GM19328 (cell line): ENCODE data around the gene GLTPD2.

Experiments used
- ATAC-seq: cut with Tn5 transposase; IDR thresholded peaks from one replicate; pipeline ENCODE4 v1.9.1; 2021; ENCODE audit warnings: mild to moderate bottlenecking, moderate library complexity; ENCODE audit not compliant: unreplicated experiment

GLTPD2 gene

DNA sequence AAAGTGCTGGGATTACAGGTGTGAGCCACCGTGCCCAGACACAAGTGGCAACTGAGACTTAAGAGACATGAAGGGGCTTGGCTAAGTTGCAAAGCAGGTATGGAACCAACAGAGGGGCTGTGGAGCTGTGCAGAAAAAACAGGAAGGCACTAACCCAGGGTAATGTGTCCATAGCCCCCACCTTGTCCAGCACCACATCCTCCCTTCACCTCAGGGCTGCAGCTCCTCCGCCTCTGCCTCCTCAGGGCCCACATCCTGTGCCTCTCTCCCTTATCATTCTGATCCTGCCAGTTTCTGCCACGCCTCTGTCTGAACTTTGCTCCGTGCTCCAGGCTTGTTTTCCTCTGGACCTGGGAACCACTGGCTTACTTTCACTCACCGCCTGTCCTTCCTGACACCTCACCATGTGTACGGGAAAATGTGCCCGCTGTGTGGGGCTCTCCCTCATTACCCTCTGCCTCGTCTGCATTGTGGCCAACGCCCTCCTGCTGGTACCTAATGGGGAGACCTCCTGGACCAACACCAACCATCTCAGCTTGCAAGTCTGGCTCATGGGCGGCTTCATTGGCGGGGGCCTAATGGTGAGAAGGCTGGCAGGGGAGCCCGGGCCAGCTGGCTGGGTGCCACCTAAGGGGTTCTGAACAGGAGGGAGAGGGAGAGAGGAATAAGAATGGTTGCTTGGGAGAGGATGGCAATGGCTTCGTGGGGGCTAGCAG, 17.1 kb upstream of the GLTPD2 start, which contains the start of gene TM4SF5:
Gene TM4SF5, plus strand, starts transcription at position 368 of the 716 bp plus-strand sequence. Its CDS starts 37 bp downstream, at position 405.
- ATAC-seq, result no peak

DNA sequence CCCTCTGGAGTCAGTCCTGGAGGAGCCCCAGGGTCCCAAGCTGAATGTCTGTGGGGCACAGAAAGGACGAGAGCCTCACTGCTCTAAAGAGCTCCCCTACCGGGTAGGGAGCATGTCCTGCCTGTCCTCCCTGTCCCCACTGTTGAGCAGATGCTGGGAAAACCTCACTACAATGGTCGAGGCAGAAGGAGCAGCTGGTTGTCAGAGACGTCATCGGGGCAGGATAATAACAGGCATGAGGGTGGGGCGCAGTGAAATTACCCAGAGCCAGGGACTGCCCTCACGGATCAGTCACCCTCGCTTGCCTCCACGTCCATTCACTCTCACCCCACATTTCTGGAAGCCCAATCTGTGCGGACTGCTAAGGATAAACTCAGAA, 16.5 kb upstream of the GLTPD2 start:
- no peak for ATAC-seq

DNA sequence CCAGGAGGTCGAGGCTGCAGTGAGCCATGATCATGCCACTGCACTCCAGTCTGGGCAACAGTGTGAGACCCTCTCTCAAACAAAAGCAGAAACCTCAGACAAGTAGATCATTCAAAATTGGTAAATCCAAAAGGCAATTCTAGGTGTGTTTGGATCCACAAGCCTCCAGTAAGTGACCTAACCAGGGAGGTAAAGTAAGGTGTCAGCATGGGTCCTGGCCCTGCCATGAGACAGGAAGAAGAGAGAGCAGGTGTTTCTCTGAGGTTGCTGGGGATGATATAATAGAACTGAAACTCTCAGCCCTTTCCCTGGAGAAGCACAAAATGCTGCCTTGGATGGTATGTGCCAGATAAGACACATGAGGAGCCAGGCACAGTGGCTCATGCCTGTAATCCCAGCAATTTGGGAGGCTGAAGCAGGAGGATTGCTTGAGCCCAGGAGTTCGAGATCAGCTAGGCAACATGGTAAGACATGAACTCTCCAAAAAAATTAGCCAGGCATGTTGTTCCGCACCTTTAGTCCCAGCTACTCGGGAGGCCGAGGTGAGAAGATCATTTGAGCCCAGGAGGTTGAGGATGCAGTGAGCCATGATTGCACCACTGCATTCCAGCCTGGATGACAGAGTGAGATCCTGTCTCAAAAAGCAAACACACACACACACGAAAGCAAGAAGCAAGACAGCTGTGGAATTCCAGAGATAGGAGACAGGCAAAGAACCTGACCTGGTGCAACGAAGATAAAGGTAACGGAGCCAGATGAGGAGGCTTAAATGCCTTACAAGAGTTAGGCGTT, 10.6 kb upstream of the GLTPD2 start:
- ATAC-seq, result no peak

DNA sequence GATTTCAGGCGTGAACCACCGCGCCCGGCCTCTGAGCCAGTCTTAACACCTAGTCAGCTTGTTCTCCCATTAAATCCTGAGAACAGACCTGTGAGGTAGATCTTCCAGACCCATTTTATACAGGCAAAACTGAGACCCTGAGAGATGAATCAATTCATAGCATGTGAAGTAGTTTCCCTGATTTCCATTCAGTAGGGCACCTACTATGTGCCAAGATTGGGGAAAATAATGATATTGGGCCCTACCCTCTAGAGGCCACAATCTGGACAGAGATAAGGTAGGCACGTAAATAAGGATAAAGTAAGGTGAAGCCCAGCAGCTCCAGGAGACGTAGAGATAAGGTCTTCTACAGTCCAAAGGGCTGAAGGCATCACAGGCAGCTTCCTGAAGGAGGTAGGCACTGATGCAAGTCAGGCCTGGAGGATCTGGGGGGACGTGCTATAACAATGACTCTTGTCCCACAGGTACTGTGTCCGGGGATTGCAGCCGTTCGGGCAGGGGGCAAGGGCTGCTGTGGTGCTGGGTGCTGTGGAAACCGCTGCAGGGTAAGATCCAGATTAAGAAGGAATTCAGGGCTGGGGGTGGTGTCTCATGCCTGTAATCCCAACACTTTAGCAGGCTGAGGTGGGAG, 8.3 kb upstream of the GLTPD2 start:
- ATAC-seq, result no peak

DNA sequence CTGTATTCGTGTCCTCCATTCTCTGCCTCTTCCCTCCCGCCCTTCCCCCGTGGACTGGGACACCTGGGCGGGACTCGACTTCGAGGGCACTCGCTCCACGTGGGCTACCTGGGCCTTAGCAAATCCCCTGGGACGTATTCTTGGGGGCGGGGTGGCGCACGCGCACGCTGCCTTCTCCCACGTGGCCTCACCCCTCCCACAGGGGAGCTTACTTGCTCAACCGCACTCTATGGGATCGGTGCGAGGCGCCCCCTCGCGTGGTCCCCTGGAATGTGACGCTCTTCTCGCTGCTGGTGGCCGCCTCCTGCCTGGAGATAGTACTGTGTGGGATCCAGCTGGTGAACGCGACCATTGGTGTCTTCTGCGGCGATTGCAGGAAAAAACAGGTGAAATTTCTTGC, 6.1 kb upstream of the GLTPD2 start:
- ATAC-seq, result no peak

DNA sequence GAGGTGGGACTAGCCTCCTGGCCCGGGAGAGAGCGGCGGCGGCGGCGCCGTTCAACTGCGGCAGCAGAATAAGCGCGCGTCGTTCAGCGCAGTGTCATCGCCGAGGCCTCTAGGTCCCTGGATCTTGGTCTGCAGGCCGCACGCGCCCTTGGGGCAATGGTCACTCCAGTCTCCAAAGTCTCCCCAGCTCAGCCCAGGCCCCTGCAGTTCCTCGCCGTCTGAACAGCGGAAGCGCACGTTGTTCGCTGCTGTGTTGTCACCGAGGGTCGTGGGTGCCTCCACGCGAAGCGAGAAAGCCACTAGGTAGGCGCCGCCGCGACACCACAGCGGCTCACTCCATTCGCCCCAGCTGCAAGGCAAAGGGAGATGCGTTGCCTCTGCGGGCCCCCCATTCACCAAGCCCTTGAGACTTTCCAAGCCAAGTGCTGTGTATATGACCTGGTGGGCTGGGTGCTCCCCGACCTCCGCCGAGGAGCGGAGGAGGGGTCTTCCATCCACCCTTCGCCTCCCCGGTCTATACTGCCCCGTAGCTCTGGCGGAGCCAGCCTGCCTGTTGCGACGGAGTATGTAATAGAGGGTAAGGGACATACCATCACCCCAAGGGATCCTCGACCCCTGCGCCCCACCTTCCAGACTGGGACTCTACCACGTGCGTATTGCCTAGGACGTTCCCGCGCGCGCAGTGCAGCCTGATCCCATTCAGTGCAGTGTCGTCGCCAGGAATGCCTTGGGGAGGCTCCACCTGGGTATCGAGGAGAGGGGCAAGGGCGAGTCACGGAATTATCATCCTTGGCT, 3.3 kb upstream of the GLTPD2 start:
- ATAC-seq, result no peak

DNA sequence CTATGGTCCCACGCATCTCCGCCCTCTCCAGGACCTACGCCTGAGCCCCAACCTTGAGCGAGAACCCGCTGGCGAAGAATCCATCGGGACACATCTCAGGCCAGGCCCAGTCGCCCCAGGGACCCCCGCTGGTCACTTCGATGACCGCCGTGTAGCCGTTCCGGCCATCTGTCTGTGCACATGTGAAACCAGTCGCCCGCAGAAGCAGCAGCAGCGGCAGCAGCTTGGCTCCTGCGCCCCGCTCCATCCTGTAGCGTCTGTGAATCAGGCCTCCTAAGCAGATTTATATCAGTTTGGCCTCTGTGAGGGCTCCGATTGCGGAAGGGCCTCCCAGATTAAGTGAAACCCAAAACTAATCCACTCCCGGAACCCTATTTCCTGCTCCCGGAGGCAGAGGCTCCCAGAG, 2.7 kb upstream of the GLTPD2 start, which contains the start of gene VMO1:
Gene VMO1, minus strand, starts transcription at position 259 of the 406 bp plus-strand sequence. Its CDS starts 12 bp downstream, at position 247.
- ATAC-seq, result no peak

DNA sequence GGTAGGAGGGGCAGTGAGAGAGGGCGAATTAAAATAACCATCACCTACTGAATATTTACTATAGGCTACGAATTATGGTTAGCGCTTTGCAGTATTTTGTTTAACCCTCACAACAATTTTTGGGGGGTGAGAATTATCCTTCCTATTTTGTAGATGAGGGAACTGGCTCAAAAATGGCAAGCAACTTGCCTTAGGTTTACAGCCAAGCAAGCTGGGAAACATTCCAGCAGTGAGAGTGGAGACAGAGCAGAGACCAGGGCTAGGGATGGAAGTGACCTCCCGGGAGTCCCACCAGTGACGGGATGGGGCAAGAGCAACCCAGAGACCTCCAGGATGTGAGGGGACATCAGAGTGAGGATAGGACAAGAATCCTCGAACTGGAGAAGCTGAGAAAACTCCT, 2.2 kb upstream of the GLTPD2 start:
- ATAC-seq, result no peak

DNA sequence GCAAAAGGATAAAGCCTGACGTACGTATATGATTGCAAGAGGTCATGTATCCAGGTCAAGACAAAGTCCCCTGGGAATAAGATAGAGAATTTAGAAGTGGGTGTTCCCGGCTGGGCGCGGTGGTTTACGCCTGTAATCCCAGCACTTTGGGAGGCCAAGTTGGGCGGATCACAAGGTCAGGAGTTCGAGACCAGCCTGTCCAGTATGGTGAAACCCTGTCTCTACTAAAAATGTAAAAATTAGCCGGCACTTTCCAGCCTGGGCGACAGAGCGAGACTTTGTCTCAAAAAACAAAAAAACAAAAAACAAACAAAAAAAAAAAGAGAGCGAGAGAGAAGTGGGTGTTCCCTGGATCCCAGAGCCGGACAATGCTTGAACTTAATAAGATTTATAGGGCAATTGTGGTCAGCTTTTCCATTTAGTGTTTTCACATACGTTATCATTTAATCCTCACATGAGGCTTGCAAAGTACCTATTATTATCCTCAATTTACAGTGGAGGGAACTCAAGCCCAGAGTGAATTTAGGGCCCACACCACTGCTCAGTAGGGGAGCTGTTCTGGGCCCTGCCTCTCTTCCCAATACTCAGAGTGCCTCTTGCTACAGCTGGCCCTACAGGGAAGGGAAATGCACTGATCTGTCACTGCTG, 481 bp upstream of the GLTPD2 start:
- no peak for ATAC-seq

DNA sequence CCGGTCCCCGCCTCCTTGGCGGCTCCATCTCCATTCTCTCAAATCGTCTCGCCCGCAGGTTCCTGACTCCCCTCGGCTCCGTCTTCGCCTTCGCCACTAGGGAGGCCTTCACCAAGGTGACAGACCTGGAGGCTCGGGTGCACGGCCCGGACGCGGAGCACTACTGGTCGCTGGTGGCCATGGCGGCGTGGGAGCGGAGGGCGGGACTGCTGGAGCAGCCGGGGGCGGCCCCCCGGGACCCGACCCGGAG, 862 bp downstream of the GLTPD2 start:
- ATAC-seq, result no peak

DNA sequence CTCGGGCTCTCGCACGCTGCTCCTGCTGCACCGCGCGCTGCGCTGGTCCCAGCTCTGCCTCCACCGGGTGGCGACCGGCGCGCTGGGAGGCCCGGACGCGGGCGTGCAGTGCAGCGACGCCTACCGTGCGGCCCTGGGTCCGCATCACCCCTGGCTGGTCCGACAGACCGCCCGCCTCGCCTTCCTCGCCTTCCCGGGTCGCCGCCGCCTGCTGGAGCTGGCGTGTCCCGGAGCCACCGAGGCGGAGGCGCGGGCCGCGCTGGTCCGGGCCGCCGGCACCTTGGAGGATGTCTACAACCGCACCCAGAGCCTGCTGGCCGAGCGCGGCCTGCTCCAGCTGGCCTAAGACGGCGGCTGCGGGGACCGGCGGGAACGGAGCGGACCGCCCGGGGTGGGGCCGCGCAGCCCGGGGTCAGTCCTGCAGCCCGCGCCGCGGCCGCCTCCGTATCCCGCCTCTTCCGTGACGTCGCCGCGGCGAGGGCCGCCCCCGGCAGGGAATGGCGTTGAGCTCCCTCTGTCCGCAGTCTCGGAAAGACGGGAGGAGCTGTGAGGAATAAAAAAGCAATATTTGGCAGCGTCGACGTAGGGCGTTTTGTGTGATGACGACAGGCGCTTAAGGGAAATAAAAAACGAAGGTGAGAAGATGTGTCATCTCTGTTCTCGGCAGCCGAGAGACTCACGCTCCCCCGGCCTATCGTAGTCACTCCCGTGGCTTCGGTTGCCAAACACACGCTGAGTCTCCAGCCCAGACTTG, 1.4 kb downstream of the GLTPD2 start:
- ATAC-seq, result peak; percentile 83

DNA sequence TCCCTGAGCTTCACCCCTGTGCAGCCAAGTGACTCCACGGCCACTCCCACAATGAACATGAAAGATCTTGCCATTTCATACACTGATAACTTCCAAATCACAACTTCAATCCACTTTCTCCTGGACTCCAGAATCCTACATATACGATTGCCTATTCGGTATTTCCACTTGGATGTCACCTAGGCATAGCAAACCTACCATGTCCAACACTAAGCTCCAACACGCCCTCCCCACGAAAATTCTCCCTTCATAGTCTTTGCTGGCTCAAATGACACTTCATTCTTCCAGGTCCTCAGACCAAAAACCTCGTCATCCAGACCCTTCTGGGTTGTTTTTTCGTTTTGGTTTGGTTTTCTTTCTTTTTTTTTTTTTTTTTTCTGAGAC, 1.9 kb downstream of the GLTPD2 start:
- ATAC-seq, result no peak

DNA sequence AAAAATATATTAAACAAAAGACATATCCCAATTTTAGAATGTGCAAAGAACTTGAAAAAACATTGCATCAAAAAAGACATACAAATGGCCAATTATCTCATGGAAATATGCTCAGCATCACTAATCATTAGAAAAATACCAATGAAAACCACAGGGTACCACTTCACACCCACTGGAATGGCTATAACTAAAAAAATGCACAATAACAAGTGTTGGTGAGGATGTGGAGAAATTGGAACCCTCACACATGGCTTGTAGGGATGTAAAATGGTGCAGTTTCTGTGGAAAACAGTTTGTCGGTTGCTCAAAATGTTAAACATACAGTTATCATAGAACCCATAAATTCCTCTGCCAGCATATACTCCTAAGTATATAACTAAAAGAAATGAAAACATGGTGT, 6.4 kb downstream of the GLTPD2 start:
- no peak for ATAC-seq

DNA sequence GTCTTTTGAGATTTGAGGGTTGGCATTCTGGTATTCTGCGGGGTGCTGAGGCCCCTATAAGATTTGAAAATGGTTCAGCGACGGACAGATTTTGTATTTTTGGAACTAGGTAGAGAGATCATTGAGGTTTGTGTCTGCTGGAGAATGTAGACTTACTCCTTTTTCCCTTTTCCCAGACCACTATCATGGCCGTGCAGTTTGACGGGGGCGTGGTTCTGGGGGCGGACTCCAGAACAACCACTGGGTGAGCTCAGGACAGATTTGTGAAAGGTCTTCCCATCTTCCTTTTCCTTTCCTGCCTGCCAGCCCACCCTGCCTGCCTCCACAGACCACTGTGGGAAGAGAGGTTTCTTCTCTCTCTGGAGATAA, 7.8 kb downstream of the GLTPD2 start:
- ATAC-seq, result no peak

DNA sequence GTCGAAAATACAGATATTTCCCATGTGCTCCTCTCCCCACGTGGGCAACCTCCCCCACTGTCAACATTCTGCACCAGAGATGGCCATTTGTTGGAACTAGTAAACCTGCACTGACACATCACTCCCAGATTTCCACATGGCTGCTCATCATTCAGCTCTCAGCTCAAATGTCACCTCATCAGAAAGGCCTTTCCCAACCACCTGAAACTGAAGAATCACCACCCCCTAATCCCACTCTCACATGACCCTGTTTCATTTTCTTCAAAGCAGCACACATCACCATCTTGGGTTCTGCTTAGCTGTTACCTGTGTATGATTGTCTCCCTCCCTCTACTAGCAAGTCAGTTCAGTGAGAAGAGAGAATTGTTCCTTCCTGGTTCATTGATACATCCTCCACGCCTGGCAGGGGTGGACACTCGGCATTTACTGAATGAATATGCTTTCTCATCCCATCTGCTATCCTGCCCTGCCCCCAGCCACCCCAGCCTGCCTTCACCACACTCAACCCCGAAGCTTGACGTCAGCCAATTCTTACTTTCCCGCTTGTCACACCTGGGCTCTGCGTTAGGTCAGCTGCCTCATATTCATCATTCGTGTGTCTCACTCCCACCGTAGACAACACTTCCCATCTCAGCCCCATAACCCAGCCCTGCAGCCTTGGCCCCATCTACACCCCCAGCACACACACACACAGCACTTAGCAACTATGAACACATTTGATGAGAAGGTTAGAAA, 11.9 kb downstream of the GLTPD2 start:
- no peak for ATAC-seq

DNA sequence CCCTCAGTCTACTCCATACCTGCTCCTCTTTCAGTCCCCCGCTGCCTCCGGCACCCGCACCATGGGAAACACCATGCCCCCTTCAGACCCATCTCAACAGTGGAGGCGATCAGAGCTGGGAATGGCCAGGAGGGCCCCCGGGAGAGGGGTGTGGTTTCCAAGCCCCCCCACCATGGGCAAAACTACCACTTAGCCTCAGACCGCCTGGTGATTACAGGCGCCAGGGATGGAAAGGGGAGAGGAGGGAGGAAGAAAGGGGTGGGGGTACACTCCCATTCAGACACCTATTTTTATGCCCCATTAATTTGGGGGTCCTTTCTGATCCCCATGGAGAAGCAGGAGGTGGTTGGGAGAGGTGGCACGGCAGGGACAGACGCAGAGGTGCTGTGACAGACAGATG, 13.5 kb downstream of the GLTPD2 start, which contains the start of gene C17orf114:
Gene C17orf114, minus strand, starts transcription at position 101 of the 400 bp plus-strand sequence.
- no peak for ATAC-seq

DNA sequence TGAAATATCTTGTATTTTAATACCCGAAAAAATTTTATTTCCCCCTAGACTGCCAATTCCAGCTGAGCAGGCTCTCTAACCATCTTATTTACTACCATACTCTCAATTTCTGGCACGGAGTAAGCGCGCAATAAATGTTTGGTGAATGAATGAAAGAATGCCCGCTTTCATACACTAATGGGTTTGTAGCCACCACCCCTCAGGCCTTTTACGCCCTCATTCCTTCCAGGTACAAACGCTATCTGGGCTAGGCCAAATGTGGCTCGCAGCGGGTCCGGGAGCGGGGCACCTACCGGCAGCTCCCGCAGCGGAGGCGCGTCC, 17.7 kb downstream of the GLTPD2 start:
- no peak for ATAC-seq

DNA sequence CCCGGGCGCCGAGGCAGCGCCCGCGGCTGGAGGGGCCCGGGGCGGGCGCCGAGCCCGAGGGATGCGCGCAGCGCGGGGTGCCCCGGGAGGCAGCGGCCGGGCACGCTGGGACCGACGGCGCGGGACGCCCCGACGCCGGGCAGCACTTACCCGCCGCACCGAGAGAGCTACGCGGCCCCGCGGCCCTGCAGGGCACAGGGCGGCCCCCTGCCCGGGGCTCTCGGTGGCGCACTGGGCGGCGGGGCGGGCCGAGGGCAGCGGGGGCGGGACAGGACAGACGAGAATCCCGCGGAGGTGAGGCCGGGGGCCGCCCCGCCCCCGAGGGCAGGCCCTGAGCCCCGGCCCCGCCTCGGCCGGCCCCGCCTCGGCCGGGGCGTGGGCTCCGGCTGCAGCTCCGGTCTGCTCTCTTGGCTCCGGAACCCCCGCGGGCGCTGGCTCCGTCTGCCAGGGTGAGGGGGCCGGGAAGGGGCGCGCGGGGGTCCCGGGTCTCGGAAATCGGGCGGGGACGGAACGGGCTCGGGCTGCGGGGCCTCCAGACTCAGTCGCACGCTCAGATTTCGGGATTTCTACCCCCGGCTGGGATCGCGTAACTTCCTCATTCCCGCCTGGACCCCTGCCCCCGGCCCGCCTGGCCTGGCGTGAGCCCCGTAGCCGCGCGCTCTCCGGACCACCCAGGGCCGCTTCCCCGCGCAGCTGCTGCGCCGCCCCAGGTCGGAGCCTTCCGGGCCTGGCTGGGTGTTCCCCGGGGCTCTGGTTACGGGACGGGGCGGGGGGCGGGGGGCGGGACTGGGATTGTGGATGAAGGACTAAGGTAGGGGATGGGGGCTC, 18.2 kb downstream of the GLTPD2 start, which contains the start of gene PLD2:
Gene PLD2, plus strand, starts transcription at position 376 of the 828 bp plus-strand sequence. CDS start 621 bp downstream, outside the sequence.
- peak; percentile 95 for ATAC-seq
